C4-2B (cell line): ENCODE measurements around the gene FAP.

Experiments used
- CTCF ChIP-seq: fragments of 450-650 bp; conservative IDR thresholded peaks from 2 replicates; pipeline ENCODE4 v1.5.1; 2017; ENCODE audit warnings: mild to moderate bottlenecking
- ZFX ChIP-seq: fragments of 450-650 bp; IDR thresholded peaks from 2 replicates; pipeline ENCODE4 v1.6.1; 2017

GRCh38 chr2:162291748-162292147 is 48.5 kb upstream of the FAP start:
- TF ChIP-seq CTCF, result no peak
- TF ChIP-seq ZFX, result no peak
